SK-N-SH (cell line): ENCODE measurements around the gene PCYT1B. TPM values are rescaled to one million over a fixed set of nuclear protein-coding genes. Genes with fewer than 3 reads are reported as not detected.

Experiments used
- CTCF ChIA-PET: fragments of 300-600, 350-600 bp; formaldehyde crosslinking; extraction: SDS; loops from one replicate; lab custom pipeline; 2021; lab: Yijun Ruan, JAX
- POLR2A ChIA-PET: fragments of 350-600 bp; sonication (Branson Sonifier 250); formaldehyde crosslinking; extraction: SDS; loops from one replicate; lab custom pipeline; 2020; ENCODE audit warnings: antibody characterized with exemption, inconsistent platforms; lab: Yijun Ruan, JAX
- DNase-seq: peaks from one replicate; pipeline ENCODE4 v3.0.0; 2012
- H2AFZ ChIP-seq: fragments of 200-600 bp; sonication (generic); 2 replicates; pipeline ENCODE4 v1.8.1; 2016; ENCODE audit warnings: antibody characterized with exemption, mild to moderate bottlenecking, low read depth
- H3F3A ChIP-seq: fragments of 200-600 bp; sonication (generic); replicated peaks from 2 replicates; pipeline ENCODE3; 2016; ENCODE audit warnings: antibody characterized with exemption, mild to moderate bottlenecking; ENCODE audit not compliant: insufficient read depth
- H3K27ac ChIP-seq, 2 experiments: fragments of 200-500 bp in 1 of 2; fragments of 200-600 bp in 1 of 2; sonication (Bioruptor generic) in 1 of 2; sonication (generic), shearing (Covaris generic) in 1 of 2; 2 replicates each; pipeline versions ENCODE4 v1.5.1 to v1.6.1; 2014 to 2016; ENCODE audit warnings: low read depth in 2 of 2, inconsistent platforms in 1 of 2, low read length in 1 of 2, mild to moderate bottlenecking in 1 of 2, mixed read lengths in 1 of 2
- H3K27me3 ChIP-seq: fragments of 200-600 bp; sonication (generic), shearing (Covaris generic); 2 replicates; pipeline ENCODE4 v1.6.1; 2016; ENCODE audit warnings: mixed run types; ENCODE audit not compliant: insufficient read depth
- H3K36me3 ChIP-seq, 2 experiments: fragments of 200-500 bp in 1 of 2; fragments of 200-600 bp in 1 of 2; sonication (Bioruptor generic) in 1 of 2; sonication (generic) in 1 of 2; replicated peaks in 1 of 2; 2 replicates each; pipeline versions ENCODE3 to v1.5.1; 2014 to 2016; ENCODE audit warnings: low read length in 1 of 2, mild to moderate bottlenecking in 1 of 2; ENCODE audit not compliant: insufficient read depth in 2 of 2, control insufficient read depth in 1 of 2
- H3K4me1 ChIP-seq, 2 experiments: fragments of 200-500 bp in 1 of 2; fragments of 200-600 bp in 1 of 2; sonication (Bioruptor generic) in 1 of 2; sonication (generic), shearing (Covaris generic) in 1 of 2; 2 replicates each; pipeline versions ENCODE4 v1.5.1 to v1.6.1; 2014 to 2016; ENCODE audit warnings: low read depth in 1 of 2, low read length in 1 of 2, mixed run types in 1 of 2; ENCODE audit not compliant: insufficient read depth in 2 of 2, control insufficient read depth in 1 of 2
- H3K4me2 ChIP-seq: fragments of 200-600 bp; sonication (generic), shearing (Covaris generic); 2 replicates; pipeline ENCODE4 v1.6.1; 2017; ENCODE audit warnings: mixed run types
- H3K4me3 ChIP-seq, 2 experiments: fragments of 200-500 bp in 1 of 2; fragments of 200-600 bp in 1 of 2; sonication (Bioruptor generic) in 1 of 2; sonication (generic), shearing (Covaris generic) in 1 of 2; 2 replicates each; pipeline versions ENCODE4 v1.5.1 to v1.8.1; 2014 to 2016; ENCODE audit warnings: low read depth in 2 of 2, inconsistent platforms in 1 of 2, low read length in 1 of 2, mild to moderate bottlenecking in 1 of 2, mixed read lengths in 1 of 2, moderate library complexity in 1 of 2
- H3K79me2 ChIP-seq: fragments of 200-600 bp; sonication (generic); 2 replicates; pipeline ENCODE4 v1.8.1; 2017; ENCODE audit warnings: mild to moderate bottlenecking; ENCODE audit not compliant: insufficient read depth
- H3K9ac ChIP-seq: fragments of 200-600 bp; sonication (generic); 2 replicates; pipeline ENCODE4 v1.6.1; 2017; ENCODE audit warnings: mixed run types
- H3K9me2 ChIP-seq: fragments of 200-600 bp; sonication (generic); 2 replicates; pipeline ENCODE4 v1.6.1; 2017; ENCODE audit warnings: mixed run types
- H3K9me3 ChIP-seq: fragments of 200-600 bp; sonication (generic); 2 replicates; pipeline ENCODE4 v1.6.1; 2017; ENCODE audit warnings: mixed run types, mild to moderate bottlenecking, moderate library complexity
- H4K20me1 ChIP-seq: fragments of 200-600 bp; sonication (generic); 2 replicates; pipeline ENCODE4 v1.6.1; 2017; ENCODE audit warnings: mild to moderate bottlenecking, mixed run types; ENCODE audit not compliant: insufficient read depth
- CHD2 ChIP-seq: fragments of 150-350 bp; IDR thresholded peaks from 2 replicates; pipeline ENCODE4 v1.6.1; 2018; ENCODE audit warnings: low read length; ENCODE audit not compliant: partially characterized antibody
- EP300 ChIP-seq, 2 experiments: IDR thresholded peaks; 2 replicates each; pipeline versions ENCODE4 v1.4.0 to v1.6.1; 2012; ENCODE audit warnings: borderline replicate concordance in 1 of 2, low read depth in 1 of 2, low read length in 1 of 2
- EZH2phosphoT487 ChIP-seq: fragments of 200-600 bp; sonication (generic); IDR thresholded peaks from 2 replicates; pipeline ENCODE4 v1.6.1; 2017; ENCODE audit warnings: low read depth, mixed run types, mild to moderate bottlenecking, antibody characterized with exemption, moderate library complexity, borderline replicate concordance
- FOSL2 ChIP-seq: IDR thresholded peaks from 2 replicates; pipeline ENCODE4 v1.4.0; 2012; ENCODE audit warnings: low read depth, mild to moderate bottlenecking, moderate library complexity, borderline replicate concordance
- FOXJ3 ChIP-seq: sonication (generic); formaldehyde crosslinking; IDR thresholded peaks from 2 replicates; pipeline ENCODE4 v1.5.1; 2020; ENCODE audit warnings: mild to moderate bottlenecking, missing genetic modification reagents
- GABPA ChIP-seq: IDR thresholded peaks from 2 replicates; pipeline ENCODE4 v1.4.0; 2012; ENCODE audit warnings: low read depth, mild to moderate bottlenecking
- GATA2 ChIP-seq: sonication (generic); formaldehyde crosslinking; IDR thresholded peaks from 2 replicates; pipeline ENCODE4 v1.5.0; 2020; ENCODE audit warnings: mild to moderate bottlenecking, missing genetic modification reagents
- IRF3 ChIP-seq: fragments of 150-350 bp; IDR thresholded peaks from 2 replicates; pipeline ENCODE4 v1.6.1; 2016; ENCODE audit warnings: mild to moderate bottlenecking, low read depth, low read length
- JUND ChIP-seq: IDR thresholded peaks from 2 replicates; pipeline ENCODE4 v1.4.0; 2012
- MXI1 ChIP-seq: IDR thresholded peaks from 2 replicates; pipeline ENCODE4 v1.6.1; 2012; ENCODE audit warnings: mild to moderate bottlenecking, low read depth, low read length, improper control_type of control experiment
- NRF1 ChIP-seq: IDR thresholded peaks from 2 replicates; pipeline ENCODE4 v1.6.1; 2012; ENCODE audit warnings: low read depth, mild to moderate bottlenecking, low read length
- RAD21 ChIP-seq: IDR thresholded peaks from 2 replicates; pipeline ENCODE4 v1.6.1; 2012; ENCODE audit warnings: mild to moderate bottlenecking, low read length
- RXRA ChIP-seq: IDR thresholded peaks from 2 replicates; pipeline ENCODE4 v1.4.0; 2012; ENCODE audit warnings: low read depth, mild to moderate bottlenecking, borderline replicate concordance
- SIN3A ChIP-seq: IDR thresholded peaks from 2 replicates; pipeline ENCODE4 v1.6.1; 2012; ENCODE audit warnings: low read depth, mild to moderate bottlenecking, low read length, moderate library complexity, borderline replicate concordance
- SMC3 ChIP-seq: IDR thresholded peaks from 2 replicates; pipeline ENCODE4 v1.6.1; 2012; ENCODE audit warnings: low read depth, low read length, improper control_type of control experiment
- TCF12 ChIP-seq: IDR thresholded peaks from 2 replicates; pipeline ENCODE4 v1.4.0; 2012
- YY1 ChIP-seq: IDR thresholded peaks from 2 replicates; pipeline ENCODE4 v1.4.0; 2012; ENCODE audit warnings: low read depth, mild to moderate bottlenecking
- WGBS: methylation state at CpG from one replicate; pipeline ENCODE4 v1.1.6; 2017; ENCODE audit warnings: low lambda C conversion rate; 5-methylcytosine and 5-hydroxymethylcytosine counted together
- polyA plus RNA-seq, 3 experiments: library from polyadenylated mRNA; depleted of rRNA; stranded (reverse); fragments of >200 nt; gene quantifications; 2 replicates each; pipeline ENCODE4 v1.2.3, GENCODE V29; 2012
- TF ChIP-seq, protein P1 (sequence below): fragments of 150-350 bp; IDR thresholded peaks from 2 replicates; pipeline ENCODE4 v1.6.1; 2017; ENCODE audit warnings: antibody characterized with exemption, low read length, low read depth, borderline replicate concordance
- TF ChIP-seq, protein P2 (sequence below): fragments of 200-600 bp; sonication (generic); IDR thresholded peaks from 2 replicates; pipeline ENCODE4 v1.6.1; 2017; ENCODE audit warnings: antibody characterized with exemption, mild to moderate bottlenecking, moderate library complexity

The PCYT1B gene
- polyA plus RNA-seq, 1 of the 3 experiments (the other 2 are of a cell fraction): 2.6 TPM

DNA sequence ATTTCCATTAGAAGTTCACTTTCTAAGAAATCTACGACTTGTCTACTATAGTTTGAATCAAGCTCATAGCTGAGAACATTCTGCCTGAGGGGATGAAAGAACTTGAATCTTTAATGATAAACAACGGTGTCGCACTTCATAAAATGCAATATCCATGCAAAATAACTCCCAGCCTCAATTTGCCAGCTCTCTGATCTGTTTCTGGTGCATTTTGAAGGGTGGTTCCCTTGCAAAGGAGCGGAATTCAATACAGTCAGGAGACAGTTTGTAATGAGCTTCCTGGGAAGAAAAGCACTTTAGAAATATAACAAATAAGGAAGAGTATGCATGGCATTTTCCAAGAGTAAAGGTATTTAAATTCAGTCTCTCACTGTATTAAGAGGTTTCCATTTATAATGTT lies 80.0 kb downstream of the PCYT1B start:
- Histone ChIP-seq H3K27ac (no peak overlapping the region), H3K36me3 (no peaks in the 10 kb centered on the region), H3K4me1 (no peaks in the 10 kb centered on the region), H3K79me2 (no peaks in the 10 kb centered on the region), H3K4me2 (no peak overlapping the region), H3K9me3 (no peaks in the 10 kb centered on the region), H3K27me3 (no peaks in the 10 kb centered on the region; the same call in 1 of the 2 replicates), H2AFZ (no peak overlapping the region), H3K4me3 (no peak overlapping the region), H4K20me1 (no peaks in the 10 kb centered on the region), H3K9ac (no peak overlapping the region), H3K9me2 (no peaks in the 10 kb centered on the region), H3F3A (no peaks in the 10 kb centered on the region)
- CTCF ChIA-PET: no interaction called here
- 33% methylated on average over 4 of the region's 4 CpGs for WGBS
- TF ChIP-seq EP300 (IDR thresholded peaks at IDR 0.05; ENCODE audit: borderline replicate concordance in 1 of 2, low read depth in 1 of 2, low read length in 1 of 2): no peak
- TF ChIP-seq, protein P1, sequence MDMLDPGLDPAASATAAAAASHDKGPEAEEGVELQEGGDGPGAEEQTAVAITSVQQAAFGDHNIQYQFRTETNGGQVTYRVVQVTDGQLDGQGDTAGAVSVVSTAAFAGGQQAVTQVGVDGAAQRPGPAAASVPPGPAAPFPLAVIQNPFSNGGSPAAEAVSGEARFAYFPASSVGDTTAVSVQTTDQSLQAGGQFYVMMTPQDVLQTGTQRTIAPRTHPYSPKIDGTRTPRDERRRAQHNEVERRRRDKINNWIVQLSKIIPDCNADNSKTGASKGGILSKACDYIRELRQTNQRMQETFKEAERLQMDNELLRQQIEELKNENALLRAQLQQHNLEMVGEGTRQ: no peak
- TF ChIP-seq NRF1: no peak
- TF ChIP-seq SIN3A: no peak
- TF ChIP-seq TCF12: no peak
- TF ChIP-seq IRF3: no peak
- no peak for TF ChIP-seq RAD21
- TF ChIP-seq MXI1: no peak
- POLR2A ChIA-PET: no interaction called here
- DNase-seq: no peak

DNA sequence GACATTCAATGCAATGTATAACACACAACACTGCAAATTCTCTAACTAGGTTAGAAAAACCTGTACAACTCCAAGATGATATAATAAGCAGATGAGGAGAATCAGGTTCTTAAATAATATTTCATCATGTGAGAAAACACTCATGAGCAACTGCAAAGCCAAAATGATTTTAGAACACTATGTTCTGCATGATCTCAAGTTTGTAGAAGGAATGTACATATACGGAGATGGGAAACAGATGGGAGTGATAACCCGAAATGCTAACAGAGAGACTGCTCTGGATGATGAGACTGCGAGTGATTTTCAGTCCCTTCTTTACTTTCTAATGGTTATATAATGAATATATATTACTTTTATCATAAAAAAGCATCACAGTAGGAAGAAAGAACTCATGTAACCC lies 80.9 kb downstream of the PCYT1B start:
- Histone ChIP-seq H3K4me2 (no peak overlapping the region), H3K4me1 (no peaks in the 10 kb centered on the region), H2AFZ (no peak overlapping the region), H3K79me2 (no peaks in the 10 kb centered on the region)
- 50% methylated on average over 3 of the region's 3 CpGs for WGBS
- TF ChIP-seq RXRA (no peak), FOSL2 (no peak), GABPA (no peak), EZH2phosphoT487 (no peak), NRF1 (no peak), GATA2 (CRISPR knock-in tag) (no peak), JUND (no peak), SIN3A (no peak), CHD2 (no peak), FOXJ3 (CRISPR knock-in tag) (no peak), SMC3 (no peak), YY1 (no peak)
- TF ChIP-seq, protein P2, sequence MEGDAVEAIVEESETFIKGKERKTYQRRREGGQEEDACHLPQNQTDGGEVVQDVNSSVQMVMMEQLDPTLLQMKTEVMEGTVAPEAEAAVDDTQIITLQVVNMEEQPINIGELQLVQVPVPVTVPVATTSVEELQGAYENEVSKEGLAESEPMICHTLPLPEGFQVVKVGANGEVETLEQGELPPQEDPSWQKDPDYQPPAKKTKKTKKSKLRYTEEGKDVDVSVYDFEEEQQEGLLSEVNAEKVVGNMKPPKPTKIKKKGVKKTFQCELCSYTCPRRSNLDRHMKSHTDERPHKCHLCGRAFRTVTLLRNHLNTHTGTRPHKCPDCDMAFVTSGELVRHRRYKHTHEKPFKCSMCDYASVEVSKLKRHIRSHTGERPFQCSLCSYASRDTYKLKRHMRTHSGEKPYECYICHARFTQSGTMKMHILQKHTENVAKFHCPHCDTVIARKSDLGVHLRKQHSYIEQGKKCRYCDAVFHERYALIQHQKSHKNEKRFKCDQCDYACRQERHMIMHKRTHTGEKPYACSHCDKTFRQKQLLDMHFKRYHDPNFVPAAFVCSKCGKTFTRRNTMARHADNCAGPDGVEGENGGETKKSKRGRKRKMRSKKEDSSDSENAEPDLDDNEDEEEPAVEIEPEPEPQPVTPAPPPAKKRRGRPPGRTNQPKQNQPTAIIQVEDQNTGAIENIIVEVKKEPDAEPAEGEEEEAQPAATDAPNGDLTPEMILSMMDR: no peak
- TF ChIP-seq, all 33 proteins: peak for 0
- Histone ChIP-seq H3K9ac (no peak overlapping the region), H3K4me3 (no peak overlapping the region), H3K9me3 (no peaks in the 10 kb centered on the region), H3K27ac (no peak overlapping the region), H3K9me2 (no peaks in the 10 kb centered on the region), H3K27me3 (no peaks in the 10 kb centered on the region; the same call in 1 of the 2 replicates), H3F3A (no peaks in the 10 kb centered on the region), H3K36me3 (no peaks in the 10 kb centered on the region), H4K20me1 (no peaks in the 10 kb centered on the region)
- POLR2A ChIA-PET: no interaction called here
- CTCF ChIA-PET: no interaction called here
- DNase-seq: no peak
